Erythroblast (primary cell): Measurements from ENCODE around the gene AUTS2.

Experiments used
- GATA1 ChIP-seq: IDR thresholded peaks from 2 replicates; pipeline ENCODE4 v1.6.1; 2011; ENCODE audit warnings: low read depth, mild to moderate bottlenecking, control low read depth, low read length, moderate library complexity
- POLR2A ChIP-seq: IDR thresholded peaks from 2 replicates; pipeline ENCODE4 v1.6.1; 2011; ENCODE audit warnings: mild to moderate bottlenecking, low read length

- no peak for TF ChIP-seq POLR2A
- TF ChIP-seq GATA1: no peak
Observed at GRCh38 chr7:70294211-70294911, 696.1 kb downstream of the AUTS2 start.
